HepG2 (cell line): ENCODE measurements around the gene ZNF48. TPM values are rescaled to one million over a fixed set of nuclear protein-coding genes. Genes with fewer than 3 reads are reported as not detected.

Experiments
- AGO1 ChIP-seq: fragments of 200-400 bp; formaldehyde crosslinking; IDR thresholded peaks from 2 replicates; pipeline ENCODE4 v1.6.1; 2017; ENCODE audit warnings: mild to moderate bottlenecking, low read depth, low read length, moderate library complexity; ENCODE audit not compliant: poor library complexity, severe bottlenecking
- ATF7-NPFF ChIP-seq: sonication (generic); formaldehyde crosslinking; IDR thresholded peaks from 2 replicates; pipeline ENCODE4 v1.8.1; 2023; ENCODE audit warnings: mild to moderate bottlenecking, low read depth, missing genetic modification reagents, moderate library complexity
- CEBPG ChIP-seq: IDR thresholded peaks from 2 replicates; pipeline ENCODE4 v1.6.1; 2016
- CHD2 ChIP-seq: IDR thresholded peaks from 2 replicates; pipeline ENCODE4 v1.6.1; 2011; ENCODE audit warnings: low read depth, low read length, improper control_type of control experiment
- FOXA3 ChIP-seq: IDR thresholded peaks from 2 replicates; pipeline ENCODE4 v1.6.1; 2016; ENCODE audit warnings: missing genetic modification reagents, missing compliant biosample characterization
- FOXJ3 ChIP-seq: sonication (generic); formaldehyde crosslinking; IDR thresholded peaks from 2 replicates; pipeline ENCODE4 v1.4.0; 2020; ENCODE audit warnings: missing genetic modification reagents, mild to moderate bottlenecking, borderline replicate concordance
- FOXK2 ChIP-seq: fragments of 450-650 bp; IDR thresholded peaks from 2 replicates; pipeline ENCODE4 v1.6.1; 2016
- HMG20A ChIP-seq: IDR thresholded peaks from 2 replicates; pipeline ENCODE4 v1.6.1; 2016; ENCODE audit warnings: borderline replicate concordance
- MEIS1 ChIP-seq: sonication (generic); formaldehyde crosslinking; IDR thresholded peaks from 2 replicates; pipeline ENCODE4 v1.9.0; 2021; ENCODE audit warnings: mild to moderate bottlenecking, missing genetic modification reagents, moderate library complexity, borderline replicate concordance
- MIXL1 ChIP-seq: IDR thresholded peaks from 2 replicates; pipeline ENCODE4 v1.6.1; 2016
- MLX ChIP-seq: IDR thresholded peaks from 2 replicates; pipeline ENCODE4 v1.6.1; 2016
- NR2F6 ChIP-seq, 2 experiments: IDR thresholded peaks; 2 replicates each; pipeline ENCODE4 v1.6.1; 2016; ENCODE audit warnings: antibody characterized with exemption in 1 of 2, mild to moderate bottlenecking in 1 of 2
- SATB2 ChIP-seq: sonication (generic); formaldehyde crosslinking; IDR thresholded peaks from 2 replicates; pipeline ENCODE4 v1.5.0; 2020; ENCODE audit warnings: missing genetic modification reagents
- SPEN ChIP-seq: sonication (generic); formaldehyde crosslinking; IDR thresholded peaks from 2 replicates; pipeline ENCODE4 v1.5.1; 2020; ENCODE audit warnings: low read depth, mild to moderate bottlenecking, missing genetic modification reagents
- ZBTB37 ChIP-seq: sonication (generic); formaldehyde crosslinking; IDR thresholded peaks from 2 replicates; pipeline ENCODE4 v1.4.0; 2020; ENCODE audit warnings: mild to moderate bottlenecking, missing genetic modification reagents
- ZFYVE20 ChIP-seq: sonication (generic); formaldehyde crosslinking; IDR thresholded peaks from 2 replicates; pipeline ENCODE4 v1.8.0; 2023; ENCODE audit warnings: low read depth, mild to moderate bottlenecking, moderate library complexity, missing genetic modification reagents, borderline replicate concordance
- ZNF136 ChIP-seq: sonication (generic); formaldehyde crosslinking; IDR thresholded peaks from 2 replicates; pipeline ENCODE4 v1.8.1; 2022; ENCODE audit warnings: low read depth, mild to moderate bottlenecking, moderate library complexity, missing genetic modification reagents
- ZNF292 ChIP-seq: sonication (generic); formaldehyde crosslinking; IDR thresholded peaks from 2 replicates; pipeline ENCODE4 v1.8.1; 2022; ENCODE audit warnings: mild to moderate bottlenecking, low read depth, missing genetic modification reagents, borderline replicate concordance
- ZNF547 ChIP-seq: sonication (generic); formaldehyde crosslinking; IDR thresholded peaks from 2 replicates; pipeline ENCODE4 v1.5.1; 2020; ENCODE audit warnings: mild to moderate bottlenecking, missing genetic modification reagents
- ZNF572 ChIP-seq: sonication (generic); formaldehyde crosslinking; IDR thresholded peaks from 2 replicates; pipeline ENCODE4 v1.5.1; 2020; ENCODE audit warnings: mild to moderate bottlenecking, missing genetic modification reagents
- ZNF710 ChIP-seq: sonication (generic); formaldehyde crosslinking; IDR thresholded peaks from 2 replicates; pipeline ENCODE4 v1.5.0; 2020; ENCODE audit warnings: mild to moderate bottlenecking, missing genetic modification reagents, borderline replicate concordance
- ZNF792 ChIP-seq: IDR thresholded peaks from 2 replicates; pipeline ENCODE4 v1.6.1; 2016
- ZSCAN30 ChIP-seq: sonication (generic); formaldehyde crosslinking; IDR thresholded peaks from 2 replicates; pipeline ENCODE4 v1.5.0; 2020; ENCODE audit warnings: mild to moderate bottlenecking, missing genetic modification reagents
- polyA plus RNA-seq, 8 experiments: library from polyadenylated mRNA; depleted of rRNA in 3 of 8; stranded (reverse) in 7 of 8; unstranded in 1 of 8; fragments of >200 nt; fragmentation: Illumina TruSeq in 4 of 8; extraction: Trizol in 4 of 8; gene quantifications; 2 replicates each; pipeline versions ENCODE4 v1.2.1 to v1.2.3, GENCODE V29; 2011 to 2016; ENCODE audit warnings: low read depth in 4 of 8, missing spikeins in 1 of 8, mixed read lengths in 1 of 8; ENCODE audit not compliant: insufficient read depth in 1 of 8
- total RNA-seq, 5 experiments: library from RNA; depleted of rRNA; stranded (reverse); fragments of >200 nt; fragmentation: Illumina TruSeq; extraction: Trizol; gene quantifications; 2 replicates each; pipeline ENCODE4 v1.2.3, GENCODE V29; 2016; ENCODE audit warnings: low read depth in 1 of 5
- TF ChIP-seq, protein P1 (sequence below), 2 experiments: fragments of 450-650 bp in 1 of 2; sonication (generic) in 1 of 2; formaldehyde crosslinking; IDR thresholded peaks; 2 replicates each; pipeline versions ENCODE4 v1.5.0 to v1.8.0; 2020 to 2022; ENCODE audit warnings: mild to moderate bottlenecking in 1 of 2, missing genetic modification reagents in 1 of 2
- TF ChIP-seq, protein P2 (sequence below): IDR thresholded peaks from 2 replicates; pipeline ENCODE4 v1.6.1; 2018; ENCODE audit warnings: missing genetic modification reagents

ZNF48 gene
- total and polyA plus RNA-seq, 2 of the 13 experiments (the other 11 are each of a cell fraction or from before 2014, with no cell fraction given) = 9.9 to 12.3 TPM

DNA sequence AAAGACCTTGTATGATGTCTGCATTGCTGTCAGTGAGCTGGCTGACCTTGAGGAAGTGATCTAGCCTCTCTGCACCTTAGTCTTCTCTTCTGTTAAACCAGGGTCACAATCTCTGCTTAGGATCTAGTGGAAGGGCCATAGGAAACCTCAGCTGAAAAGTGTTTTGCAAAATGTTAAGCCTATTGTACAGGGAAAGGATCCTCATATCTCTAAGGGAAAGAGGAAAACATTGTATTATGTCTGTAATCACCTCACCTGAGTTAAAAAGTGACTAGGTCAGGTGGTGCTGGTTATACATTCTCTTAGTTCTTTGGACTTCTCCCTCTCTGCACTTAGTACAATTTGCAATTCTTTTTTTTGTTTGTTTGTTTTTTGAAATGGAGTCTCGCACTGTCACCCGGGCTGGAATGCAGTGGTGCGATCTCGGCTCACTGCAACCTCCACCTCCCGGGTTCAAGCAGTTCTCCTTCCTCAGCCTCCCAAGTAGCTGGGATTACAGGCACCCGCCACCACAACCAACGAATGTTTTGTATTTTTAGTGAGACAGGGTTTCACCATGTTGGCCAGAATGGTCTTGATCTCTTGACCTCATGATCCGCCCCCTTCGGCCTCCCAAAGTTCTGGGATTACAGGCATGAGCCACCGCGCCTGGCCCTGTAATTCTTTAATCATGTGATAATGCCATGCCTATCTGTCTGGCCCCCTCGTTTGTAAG lies 52.4 kb downstream of the ZNF48 start (continued):
- TF ChIP-seq ZNF547 (CRISPR knock-in tag) (0 out of 2 replicates have a peak, but pooled peaks have one; percentile 21), ZNF792 (CRISPR knock-in tag) (peak; percentile 63), ZNF710 (peak; percentile 98), SPEN (CRISPR knock-in tag) (peak; percentile 54; the same call in 1 of the 2 replicates), SATB2 (CRISPR knock-in tag) (no peak), ZSCAN30 (CRISPR knock-in tag) (no peak), FOXK2 (peak; percentile 72; the same call in 1 of the 2 replicates), HMG20A (CRISPR knock-in tag) (peak; percentile 73), NR2F6 (IDR thresholded peaks at IDR 0.05) (peak; percentile 83), NR2F6 (CRISPR knock-in tag; IDR thresholded peaks at IDR 0.05) (peak; percentile 83), ZNF292 (CRISPR knock-in tag) (peak; percentile 88; the same call in 1 of the 2 replicates), ZNF572 (CRISPR knock-in tag) (no peak), CHD2 (no peak), AGO1 (no peak), MIXL1 (CRISPR knock-in tag) (peak; percentile 92), CEBPG (peak; percentile 74), ZFYVE20 (CRISPR knock-in tag) (no peak), MLX (peak; percentile 74), MEIS1 (peak; percentile 75; the same call in 1 of the 2 replicates), ATF7-NPFF (CRISPR knock-in tag) (no peak), ZNF136 (CRISPR knock-in tag) (peak; percentile 30; the same call in 1 of the 2 replicates), FOXJ3 (CRISPR knock-in tag) (peak; percentile 82; the same call in 1 of the 2 replicates), ZBTB37 (CRISPR knock-in tag) (0 out of 2 replicates have a peak, but pooled peaks have one; percentile 61), FOXA3 (CRISPR knock-in tag) (peak; percentile 85)
- TF ChIP-seq, protein P1, sequence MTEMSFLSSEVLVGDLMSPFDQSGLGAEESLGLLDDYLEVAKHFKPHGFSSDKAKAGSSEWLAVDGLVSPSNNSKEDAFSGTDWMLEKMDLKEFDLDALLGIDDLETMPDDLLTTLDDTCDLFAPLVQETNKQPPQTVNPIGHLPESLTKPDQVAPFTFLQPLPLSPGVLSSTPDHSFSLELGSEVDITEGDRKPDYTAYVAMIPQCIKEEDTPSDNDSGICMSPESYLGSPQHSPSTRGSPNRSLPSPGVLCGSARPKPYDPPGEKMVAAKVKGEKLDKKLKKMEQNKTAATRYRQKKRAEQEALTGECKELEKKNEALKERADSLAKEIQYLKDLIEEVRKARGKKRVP (CRISPR knock-in tag; IDR thresholded peaks at IDR 0.05) = peak in 1 of 2 experiments; percentile 49; a peak in 1 of 4 replicates
- TF ChIP-seq, protein P2, sequence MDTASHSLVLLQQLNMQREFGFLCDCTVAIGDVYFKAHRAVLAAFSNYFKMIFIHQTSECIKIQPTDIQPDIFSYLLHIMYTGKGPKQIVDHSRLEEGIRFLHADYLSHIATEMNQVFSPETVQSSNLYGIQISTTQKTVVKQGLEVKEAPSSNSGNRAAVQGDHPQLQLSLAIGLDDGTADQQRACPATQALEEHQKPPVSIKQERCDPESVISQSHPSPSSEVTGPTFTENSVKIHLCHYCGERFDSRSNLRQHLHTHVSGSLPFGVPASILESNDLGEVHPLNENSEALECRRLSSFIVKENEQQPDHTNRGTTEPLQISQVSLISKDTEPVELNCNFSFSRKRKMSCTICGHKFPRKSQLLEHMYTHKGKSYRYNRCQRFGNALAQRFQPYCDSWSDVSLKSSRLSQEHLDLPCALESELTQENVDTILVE (CRISPR knock-in tag) = peak; percentile 80; the same call in 1 of the 2 replicates
